ENCODE measurements around the gene NR4A2. TPM values are rescaled to one million over a fixed set of nuclear protein-coding genes. Genes with fewer than 3 reads are reported as not detected.

The NR4A2 gene
- total RNA-seq, 1 experiment from 2014 or later: 17.9 TPM

GRCh38 chr2:156349605-156350004 lies 17.1 kb upstream of the NR4A2 start:
- Histone ChIP-seq H3K79me2 (ENCODE audit: insufficient read depth, low read length) (no peaks in the 10 kb centered on the region), H3K9ac (ENCODE audit: low read length) (no peak overlapping the region), H3K4me2 (ENCODE audit: low read length) (no peak overlapping the region), H4K20me1 (ENCODE audit: insufficient read depth) (no peaks in the 10 kb centered on the region), H2AFZ (ENCODE audit: low read depth, low read length, poor library complexity, severe bottlenecking) (no peak overlapping the region), H3K27me3 (ENCODE audit: insufficient read depth, low read length) (no peaks in the 10 kb centered on the region), H3K4me1 (ENCODE audit: control insufficient read depth in 1 of 2, insufficient read depth in 2 of 2, low read length in 2 of 2) (peaks cover 12 to 26% of the 10 kb centered on the region in 2 experiments), H3K27ac (ENCODE audit: low read depth, low read length) (no peak overlapping the region), H3K4me3 (replicated peaks in 1 of 2; ENCODE audit: low read depth in 1 of 2, low read length in 2 of 2) (no peak overlapping the region), H3K36me3 (ENCODE audit: control insufficient read depth in 1 of 2, insufficient read depth in 2 of 2, low read length in 2 of 2) (no peaks in the 10 kb centered on the region), H3K9me3 (ENCODE audit: control insufficient read depth in 1 of 2, insufficient read depth in 1 of 2, low read depth in 1 of 2, low read length in 2 of 2) (no peaks in the 10 kb centered on the region), H3K9me2 (ENCODE audit: insufficient read depth) (no peaks in the 10 kb centered on the region)
- CTCF ChIA-PET: no interaction called here
- ATAC-seq (no peak), DNase-seq (ENCODE audit: low read depth, low spot score) (no peak)
- POLR2A ChIA-PET: no interaction called here
- TF ChIP-seq, protein P1, sequence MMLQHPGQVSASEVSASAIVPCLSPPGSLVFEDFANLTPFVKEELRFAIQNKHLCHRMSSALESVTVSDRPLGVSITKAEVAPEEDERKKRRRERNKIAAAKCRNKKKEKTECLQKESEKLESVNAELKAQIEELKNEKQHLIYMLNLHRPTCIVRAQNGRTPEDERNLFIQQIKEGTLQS (IDR thresholded peaks at IDR 0.05): no peak
- no peak for TF ChIP-seq EZH2phosphoT487 (IDR thresholded peaks at IDR 0.05; ENCODE audit: borderline replicate concordance)
- TF ChIP-seq ZNF274 (IDR thresholded peaks at IDR 0.05; ENCODE audit: low read depth, low read length): no peak
- RAD21 ChIA-PET (ENCODE audit: low non-redundant PET in 1 of 2, low total read pairs in 2 of 2, uncharacterized antibody in 2 of 2, unreplicated experiment in 2 of 2): no interaction called here
- BruUV-seq (replicated peaks): no TSS peak
- intact Hi-C loops (cut with micrococcal nuclease): no loop called here

DNA sequence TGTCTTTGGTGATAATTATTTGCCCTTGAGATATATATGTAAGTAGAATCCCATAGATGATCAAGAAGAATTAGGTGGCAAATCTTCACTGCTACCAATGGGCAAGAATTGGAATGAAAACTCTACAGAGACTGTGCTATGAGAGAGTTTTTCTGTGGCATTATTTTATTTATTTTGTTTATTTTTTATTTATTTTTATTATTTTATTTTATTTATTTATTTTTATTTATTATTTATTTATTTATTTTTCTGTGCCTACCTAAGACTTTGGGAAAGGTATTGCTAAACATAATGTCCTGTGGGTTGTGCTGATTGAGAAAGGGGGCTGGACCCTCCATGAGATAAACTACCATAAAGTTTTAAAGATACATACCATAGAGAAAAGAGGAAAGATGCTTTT lies 16.6 kb upstream of the NR4A2 start:
- ChIA-PET POLR2A (no interaction called here), RAD21 (ENCODE audit: low non-redundant PET in 1 of 2, low total read pairs in 2 of 2, uncharacterized antibody in 2 of 2, unreplicated experiment in 2 of 2) (no interaction called here), CTCF (no interaction called here)
- Histone ChIP-seq H3K4me1 (ENCODE audit: control insufficient read depth in 1 of 2, insufficient read depth in 2 of 2, low read length in 2 of 2) (peaks cover 17 to 30% of the 10 kb centered on the region in 2 experiments), H3K36me3 (ENCODE audit: control insufficient read depth in 1 of 2, insufficient read depth in 2 of 2, low read length in 2 of 2) (no peaks in the 10 kb centered on the region), H3K4me2 (ENCODE audit: low read length) (no peak overlapping the region), H4K20me1 (ENCODE audit: insufficient read depth) (no peaks in the 10 kb centered on the region), H3K27ac (ENCODE audit: low read depth, low read length) (no peak overlapping the region), H3K9me2 (ENCODE audit: insufficient read depth) (no peaks in the 10 kb centered on the region), H3K9me3 (ENCODE audit: control insufficient read depth in 1 of 2, insufficient read depth in 1 of 2, low read depth in 1 of 2, low read length in 2 of 2) (no peaks in the 10 kb centered on the region), H3K4me3 (replicated peaks in 1 of 2; ENCODE audit: low read depth in 1 of 2, low read length in 2 of 2) (no peak overlapping the region), H3K9ac (ENCODE audit: low read length) (no peak overlapping the region), H3K27me3 (ENCODE audit: insufficient read depth, low read length) (no peaks in the 10 kb centered on the region), H3K79me2 (ENCODE audit: insufficient read depth, low read length) (no peaks in the 10 kb centered on the region), H2AFZ (ENCODE audit: low read depth, low read length, poor library complexity, severe bottlenecking) (no peak overlapping the region)
- intact Hi-C loops (cut with micrococcal nuclease): no loop called here
- BruUV-seq (replicated peaks): no TSS peak
- ATAC-seq: no peak
- no peak for DNase-seq (ENCODE audit: low read depth, low spot score)
- no peak for TF ChIP-seq JUND (IDR thresholded peaks at IDR 0.05)
- TF ChIP-seq, protein P2, sequence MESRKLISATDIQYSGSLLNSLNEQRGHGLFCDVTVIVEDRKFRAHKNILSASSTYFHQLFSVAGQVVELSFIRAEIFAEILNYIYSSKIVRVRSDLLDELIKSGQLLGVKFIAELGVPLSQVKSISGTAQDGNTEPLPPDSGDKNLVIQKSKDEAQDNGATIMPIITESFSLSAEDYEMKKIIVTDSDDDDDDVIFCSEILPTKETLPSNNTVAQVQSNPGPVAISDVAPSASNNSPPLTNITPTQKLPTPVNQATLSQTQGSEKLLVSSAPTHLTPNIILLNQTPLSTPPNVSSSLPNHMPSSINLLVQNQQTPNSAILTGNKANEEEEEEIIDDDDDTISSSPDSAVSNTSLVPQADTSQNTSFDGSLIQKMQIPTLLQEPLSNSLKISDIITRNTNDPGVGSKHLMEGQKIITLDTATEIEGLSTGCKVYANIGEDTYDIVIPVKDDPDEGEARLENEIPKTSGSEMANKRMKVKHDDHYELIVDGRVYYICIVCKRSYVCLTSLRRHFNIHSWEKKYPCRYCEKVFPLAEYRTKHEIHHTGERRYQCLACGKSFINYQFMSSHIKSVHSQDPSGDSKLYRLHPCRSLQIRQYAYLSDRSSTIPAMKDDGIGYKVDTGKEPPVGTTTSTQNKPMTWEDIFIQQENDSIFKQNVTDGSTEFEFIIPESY (IDR thresholded peaks at IDR 0.05; ENCODE audit: extremely low read depth, insufficient replicate concordance, low read length): no peak
- no peak for TF ChIP-seq POLR2AphosphoS5 (IDR thresholded peaks at IDR 0.05; ENCODE audit: low read depth, low read length)
- TF ChIP-seq, protein P3, sequence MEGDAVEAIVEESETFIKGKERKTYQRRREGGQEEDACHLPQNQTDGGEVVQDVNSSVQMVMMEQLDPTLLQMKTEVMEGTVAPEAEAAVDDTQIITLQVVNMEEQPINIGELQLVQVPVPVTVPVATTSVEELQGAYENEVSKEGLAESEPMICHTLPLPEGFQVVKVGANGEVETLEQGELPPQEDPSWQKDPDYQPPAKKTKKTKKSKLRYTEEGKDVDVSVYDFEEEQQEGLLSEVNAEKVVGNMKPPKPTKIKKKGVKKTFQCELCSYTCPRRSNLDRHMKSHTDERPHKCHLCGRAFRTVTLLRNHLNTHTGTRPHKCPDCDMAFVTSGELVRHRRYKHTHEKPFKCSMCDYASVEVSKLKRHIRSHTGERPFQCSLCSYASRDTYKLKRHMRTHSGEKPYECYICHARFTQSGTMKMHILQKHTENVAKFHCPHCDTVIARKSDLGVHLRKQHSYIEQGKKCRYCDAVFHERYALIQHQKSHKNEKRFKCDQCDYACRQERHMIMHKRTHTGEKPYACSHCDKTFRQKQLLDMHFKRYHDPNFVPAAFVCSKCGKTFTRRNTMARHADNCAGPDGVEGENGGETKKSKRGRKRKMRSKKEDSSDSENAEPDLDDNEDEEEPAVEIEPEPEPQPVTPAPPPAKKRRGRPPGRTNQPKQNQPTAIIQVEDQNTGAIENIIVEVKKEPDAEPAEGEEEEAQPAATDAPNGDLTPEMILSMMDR (IDR thresholded peaks at IDR 0.05 in 2 of 3, conservative IDR thresholded peaks at IDR 0.05 in 1 of 3; ENCODE audit: borderline replicate concordance in 1 of 3, insufficient read depth in 1 of 3, low read depth in 2 of 3, low read length in 2 of 3): no peak
- TF ChIP-seq RAD21 (IDR thresholded peaks at IDR 0.05; ENCODE audit: low read depth): no peak
- no peak for TF ChIP-seq ELF1 (IDR thresholded peaks at IDR 0.05; ENCODE audit: borderline replicate concordance, low read depth)
- no peak for TF ChIP-seq SP1 (IDR thresholded peaks at IDR 0.05; ENCODE audit: low read depth)
- TF ChIP-seq CBX3 (IDR thresholded peaks at IDR 0.05; ENCODE audit: low read depth): no peak
- TF ChIP-seq, protein P1 (IDR thresholded peaks at IDR 0.05): no peak
- TF ChIP-seq ZFX (IDR thresholded peaks at IDR 0.05): no peak
- TF ChIP-seq EZH2phosphoT487 (IDR thresholded peaks at IDR 0.05; ENCODE audit: borderline replicate concordance): no peak
- no peak for TF ChIP-seq FOSL1 (IDR thresholded peaks at IDR 0.05; ENCODE audit: low read depth)
- TF ChIP-seq, protein P4, sequence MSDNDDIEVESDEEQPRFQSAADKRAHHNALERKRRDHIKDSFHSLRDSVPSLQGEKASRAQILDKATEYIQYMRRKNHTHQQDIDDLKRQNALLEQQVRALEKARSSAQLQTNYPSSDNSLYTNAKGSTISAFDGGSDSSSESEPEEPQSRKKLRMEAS (IDR thresholded peaks at IDR 0.05): no peak
- no peak for TF ChIP-seq CEBPB (IDR thresholded peaks at IDR 0.05; ENCODE audit: low read depth)
- TF ChIP-seq EZH2 (IDR thresholded peaks at IDR 0.05): no peak
- no peak for TF ChIP-seq SRF (IDR thresholded peaks at IDR 0.05; ENCODE audit: low read depth)
- no peak for TF ChIP-seq SIN3A (IDR thresholded peaks at IDR 0.05; ENCODE audit: low read depth)
